GM21447 (cell line): Measurements from ENCODE around the gene MSMP.

Experiments
- ATAC-seq: cut with Tn5 transposase; IDR thresholded peaks from one replicate; pipeline ENCODE4 v1.9.1; 2021; ENCODE audit not compliant: unreplicated experiment

The MSMP gene

DNA sequence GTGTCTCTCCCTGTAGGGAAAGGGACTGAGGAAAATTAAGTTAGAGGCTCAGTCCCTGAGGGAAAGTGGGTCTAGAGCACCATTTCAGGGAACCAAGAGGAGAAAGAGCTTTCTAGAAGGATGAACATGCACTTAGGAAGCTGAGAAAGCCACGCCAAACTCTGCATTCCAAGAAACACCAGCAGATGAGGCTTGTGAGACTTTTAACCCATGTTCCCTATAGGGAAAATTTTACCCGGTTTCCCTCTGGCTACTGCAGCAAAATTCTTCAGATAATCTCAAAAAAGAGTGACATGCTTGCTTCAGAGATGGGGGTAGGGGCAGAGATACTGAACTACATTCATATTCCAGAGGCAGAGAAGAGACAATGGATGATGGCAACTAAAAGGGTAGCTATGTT, 30.6 kb downstream of the MSMP start:
- ATAC-seq = no peak

DNA sequence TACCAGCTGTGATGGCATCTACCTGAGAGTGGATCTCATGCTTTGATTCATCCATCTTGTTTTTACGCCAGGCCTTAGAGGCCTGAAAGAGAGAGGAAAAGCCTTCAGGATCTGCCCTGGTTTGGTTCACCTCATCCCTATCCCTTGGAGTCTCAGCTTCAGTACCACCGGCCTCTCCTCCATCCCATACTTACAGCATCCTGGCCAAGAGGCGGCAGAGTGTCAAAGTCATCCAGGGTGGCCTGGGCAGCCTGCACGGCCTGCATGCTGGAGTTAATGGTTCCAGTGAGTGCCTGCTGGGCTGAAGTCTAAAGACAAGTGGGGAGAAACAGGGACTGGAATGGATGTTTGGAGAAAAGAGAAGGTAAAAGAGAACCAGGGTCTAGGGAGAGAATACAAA, 34.5 kb downstream of the MSMP start:
- ATAC-seq = no peak

DNA sequence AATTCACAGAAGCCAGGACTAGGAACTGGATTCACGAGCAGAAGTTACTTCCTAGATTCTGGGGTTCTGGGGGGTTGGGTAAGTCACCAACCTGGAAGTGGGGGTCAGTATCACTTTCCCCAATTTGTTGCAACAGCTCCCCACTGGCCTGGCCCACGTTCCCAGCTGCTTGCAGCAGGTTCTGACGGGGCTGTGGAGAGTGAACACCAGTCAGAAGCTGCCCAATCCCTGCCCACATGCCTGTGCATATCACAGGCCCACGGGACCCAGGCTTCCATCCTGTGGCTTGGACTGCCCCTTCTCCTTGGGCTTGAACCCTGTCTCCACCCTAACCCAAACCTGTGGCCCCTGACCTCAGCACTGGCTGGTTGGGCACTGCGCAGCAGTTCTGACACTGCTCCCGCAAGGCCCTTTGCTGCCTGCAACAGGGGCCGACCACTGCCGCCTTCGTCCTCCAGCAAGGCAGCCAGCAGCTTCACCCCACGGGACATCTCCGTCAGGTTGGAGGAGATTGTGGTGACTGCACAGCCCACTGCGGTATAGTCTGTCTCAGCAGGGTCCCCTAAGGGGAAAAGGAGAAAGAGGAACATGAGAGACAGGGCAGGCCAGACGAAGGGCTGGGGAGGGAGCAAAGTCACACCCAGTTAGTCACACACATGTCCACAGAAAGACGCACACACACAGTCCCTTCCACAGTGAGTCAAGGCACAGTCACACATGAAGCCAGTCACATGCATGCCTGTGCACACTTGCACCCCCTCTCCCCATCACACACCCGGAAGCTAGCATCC, 35.2 kb downstream of the MSMP start:
- ATAC-seq = no peak

DNA sequence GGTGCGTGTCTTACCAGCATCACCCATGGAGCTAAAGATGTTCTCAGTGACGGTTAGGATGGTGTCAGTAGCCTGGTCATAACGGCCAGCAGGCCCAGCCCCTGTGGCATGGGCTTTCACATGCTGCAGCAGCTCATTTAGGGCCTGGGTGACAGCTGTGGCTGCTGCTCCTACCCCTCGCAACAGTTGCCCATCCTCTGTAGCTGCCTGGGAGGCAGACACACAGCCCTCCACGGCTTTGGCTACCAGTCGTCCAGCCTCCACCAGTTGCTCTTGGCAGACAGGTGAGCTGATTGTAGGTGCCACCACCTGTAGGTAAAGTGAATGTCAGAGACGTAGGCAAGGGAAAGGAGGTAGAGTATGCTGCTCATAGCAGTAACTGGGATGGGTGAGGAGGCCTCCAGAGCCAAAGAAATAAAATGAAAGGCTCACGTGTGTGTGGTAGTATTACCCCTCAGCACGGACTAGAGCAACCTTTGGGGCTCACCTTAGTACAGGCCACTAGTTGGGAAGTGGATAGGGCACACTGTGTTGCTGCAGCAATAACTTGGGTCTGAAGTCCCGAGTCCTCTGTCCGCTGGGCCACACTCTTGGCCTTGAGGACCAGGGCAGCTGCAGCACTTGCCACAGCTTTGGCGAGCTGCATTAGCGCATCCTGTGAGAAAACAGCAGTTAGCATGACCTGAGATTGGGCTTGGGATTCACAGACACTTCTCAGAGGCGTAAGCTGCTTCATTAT, 36.8 kb downstream of the MSMP start:
- ATAC-seq = no peak

DNA sequence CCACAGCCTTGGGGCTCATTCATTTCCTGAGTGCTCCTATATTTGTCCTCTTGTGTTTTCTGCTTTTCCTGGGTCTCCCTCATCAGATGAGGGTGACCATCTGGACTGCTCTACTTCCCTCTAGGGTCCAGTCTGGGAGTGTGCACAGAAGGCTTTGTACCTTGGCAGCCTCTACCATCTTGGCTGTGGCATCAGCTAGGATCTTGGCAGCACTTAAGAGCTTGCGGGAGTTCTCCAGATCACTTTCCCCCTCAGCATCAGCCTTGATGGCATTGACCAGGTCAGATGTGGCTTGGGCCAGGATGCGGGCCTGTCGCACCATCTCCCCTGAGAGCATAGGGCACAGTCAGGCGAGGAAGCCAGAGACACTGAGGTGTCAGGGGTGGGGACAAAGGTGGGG, 37.8 kb downstream of the MSMP start:
- no peak for ATAC-seq

DNA sequence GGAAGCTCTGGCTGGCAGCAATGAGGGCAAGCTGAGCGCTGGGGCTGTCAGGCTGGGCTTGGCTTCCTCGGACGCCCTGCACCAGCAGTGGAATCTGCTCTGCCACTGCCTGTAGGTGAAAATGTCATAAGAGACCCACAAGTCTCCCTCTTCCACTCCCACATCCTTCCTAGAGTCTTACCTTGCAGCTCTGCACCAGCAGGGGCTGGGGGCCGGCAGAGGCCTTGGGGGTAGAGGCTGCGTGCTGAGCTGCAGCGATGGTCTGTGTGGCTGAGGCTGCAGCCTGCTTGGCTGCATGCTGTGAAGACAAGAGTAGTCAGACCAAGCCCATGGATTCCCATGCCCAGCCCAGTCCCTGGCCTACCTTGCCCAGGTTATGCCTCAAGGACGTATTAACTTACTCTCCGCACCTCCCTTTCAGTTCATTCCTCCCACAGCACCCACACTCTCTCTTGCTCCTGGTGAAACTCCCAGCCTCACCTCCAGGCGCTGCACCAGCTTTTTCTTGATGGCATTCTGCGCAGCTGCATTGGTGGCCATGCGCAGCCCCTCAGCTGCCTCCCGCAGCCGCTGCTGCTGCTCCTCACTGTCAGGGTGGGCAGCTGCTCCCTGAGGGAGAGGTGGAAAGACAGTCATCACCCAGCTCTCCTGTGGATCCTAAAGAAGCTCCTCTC, 39.4 kb downstream of the MSMP start:
- ATAC-seq = no peak

DNA sequence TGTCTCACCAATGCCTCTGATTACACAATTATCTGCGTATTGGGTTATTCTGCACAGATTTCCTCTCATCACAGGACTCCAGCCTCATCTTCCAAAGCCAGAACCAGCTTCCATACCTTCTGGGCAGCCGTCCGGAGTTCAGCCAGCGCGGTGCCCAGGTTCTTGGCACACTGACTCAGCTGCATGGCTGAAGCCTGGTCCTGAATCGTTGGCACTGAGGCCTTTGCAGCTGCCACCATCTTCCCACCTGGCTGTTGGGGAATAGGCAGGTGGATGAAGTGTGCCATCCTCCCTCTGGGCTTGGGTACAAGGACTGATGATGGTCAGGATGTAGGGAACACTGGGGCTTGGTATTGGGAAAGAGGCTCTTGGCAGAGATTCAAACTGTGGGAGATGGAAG, 40.0 kb downstream of the MSMP start:
- ATAC-seq = no peak

DNA sequence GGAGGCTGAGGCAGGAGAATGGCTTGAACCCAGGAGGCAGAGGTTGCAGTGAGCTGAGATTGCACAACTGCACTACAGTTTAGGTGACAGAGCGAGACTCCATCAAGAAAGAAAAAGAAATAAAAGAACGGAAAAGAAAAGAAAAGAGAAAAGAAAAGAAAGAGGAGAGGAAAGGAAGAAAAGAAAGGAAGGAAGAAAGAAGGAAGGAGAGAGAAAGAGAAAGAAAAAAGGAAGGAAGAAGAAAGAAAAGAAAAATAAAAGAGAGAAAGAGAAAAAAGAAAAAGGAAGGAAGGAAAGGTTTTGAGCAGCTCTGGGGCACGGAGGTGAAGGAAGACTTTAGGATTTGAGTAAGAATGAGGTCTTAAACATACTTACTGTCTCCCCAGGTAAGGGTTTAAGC, 40.5 kb downstream of the MSMP start:
- ATAC-seq = no peak

DNA sequence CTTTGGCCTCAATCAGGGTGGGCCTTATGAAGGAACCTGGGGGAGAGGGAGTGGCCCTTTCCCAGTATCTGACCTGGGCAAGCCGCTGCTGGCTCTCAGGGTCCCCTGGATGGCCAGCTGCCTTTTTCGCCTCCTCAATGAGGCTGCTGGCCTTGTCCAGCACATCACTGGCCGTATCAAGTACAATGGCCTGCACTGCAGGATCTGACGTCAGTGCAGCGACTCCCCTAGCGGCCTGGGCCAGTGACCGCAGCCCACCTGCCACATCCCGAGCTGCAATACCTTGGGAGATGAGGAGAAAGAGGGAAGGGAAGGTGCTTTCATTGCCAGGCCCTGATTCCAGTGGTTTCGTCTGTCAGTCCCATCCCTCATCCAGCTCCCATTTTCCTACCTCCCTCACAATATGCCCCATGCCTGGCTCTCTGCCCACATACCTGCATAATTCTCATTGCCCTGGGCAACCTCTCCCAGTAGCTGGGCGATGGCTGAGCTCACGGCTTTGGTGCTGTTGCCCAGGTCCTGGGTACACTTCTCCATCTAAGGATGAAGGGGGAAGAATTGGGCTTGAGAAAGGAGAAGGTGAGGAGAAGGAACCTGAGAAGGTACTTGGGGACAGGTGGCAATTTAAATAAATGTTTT, 41.2 kb downstream of the MSMP start:
- ATAC-seq = no peak

DNA sequence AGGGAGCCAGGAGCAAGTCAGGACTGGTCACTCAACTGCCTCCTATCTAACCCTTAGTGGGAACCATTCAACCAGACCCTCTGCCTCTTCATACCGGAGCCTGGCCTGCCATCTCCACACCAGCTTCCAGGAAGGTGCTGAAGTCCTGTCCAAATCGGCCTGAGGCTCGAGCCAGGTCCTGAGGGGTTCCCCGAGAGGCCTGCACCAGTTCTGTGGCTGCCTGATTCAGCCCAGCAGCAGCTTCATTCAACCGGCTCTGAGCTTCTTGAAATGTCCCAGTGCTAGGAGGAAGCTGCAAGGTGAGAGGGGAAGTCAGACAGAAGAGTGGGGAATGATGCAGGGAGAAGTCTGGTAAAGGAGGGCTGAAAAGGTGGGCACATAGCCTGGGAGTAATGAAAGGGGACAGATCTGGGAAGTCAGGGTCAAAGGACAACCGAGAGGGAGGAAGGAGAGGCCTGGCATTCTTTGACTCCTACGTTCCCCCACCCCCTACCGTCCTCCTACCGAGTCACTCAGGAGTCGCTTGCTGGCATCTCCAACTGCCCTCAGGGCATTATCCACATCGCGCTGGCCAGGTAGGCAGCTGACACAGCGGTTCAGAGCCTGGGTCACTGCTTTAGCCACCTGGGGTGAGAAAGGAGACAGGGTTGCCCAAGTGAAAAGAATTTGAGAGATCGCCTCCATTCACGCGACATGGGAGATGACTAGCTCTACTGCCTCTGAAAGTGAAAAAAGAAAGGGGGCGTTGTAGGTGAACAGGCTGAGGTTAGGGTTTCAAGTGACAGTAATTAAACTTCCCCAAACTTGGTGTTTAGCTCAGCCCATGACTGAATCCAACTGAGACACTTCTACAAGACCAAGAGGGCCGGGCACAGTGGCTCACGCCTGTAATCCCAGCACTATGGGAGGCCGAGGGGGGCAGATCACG, 42.3 kb downstream of the MSMP start:
- ATAC-seq = no peak

DNA sequence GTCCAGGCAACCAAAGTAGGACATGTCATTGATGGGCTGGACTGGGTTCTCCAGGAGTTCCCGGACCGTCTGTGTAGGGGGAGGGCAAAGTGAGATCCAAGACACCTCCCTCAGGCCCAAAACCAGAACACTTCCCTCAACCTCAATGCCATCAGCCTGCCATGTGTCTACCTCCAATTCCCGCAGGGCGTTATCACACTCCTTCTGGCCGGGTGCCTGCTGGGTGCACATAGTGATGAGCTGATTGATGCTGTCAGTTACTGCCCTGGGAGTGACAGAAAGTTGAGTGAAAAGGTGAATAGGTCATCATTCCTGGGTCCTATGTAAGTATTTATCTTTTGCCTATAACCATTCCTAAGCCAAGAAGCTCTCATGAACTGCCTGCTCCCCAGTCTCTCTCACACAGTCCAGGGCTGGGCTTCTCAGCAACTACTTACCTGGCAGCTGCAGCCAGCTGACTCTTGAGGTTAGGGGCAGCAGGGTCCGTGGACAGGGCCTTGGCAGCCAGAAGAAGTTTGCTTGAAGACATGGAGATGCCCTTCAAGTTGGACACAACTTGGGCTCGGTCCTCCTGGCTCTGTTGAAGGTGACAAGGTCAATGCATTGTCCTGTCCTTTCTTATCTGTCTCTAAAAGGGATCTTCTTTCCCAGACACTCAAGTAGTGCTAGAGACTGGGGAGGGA, 43.1 kb downstream of the MSMP start:
- no peak for ATAC-seq

DNA sequence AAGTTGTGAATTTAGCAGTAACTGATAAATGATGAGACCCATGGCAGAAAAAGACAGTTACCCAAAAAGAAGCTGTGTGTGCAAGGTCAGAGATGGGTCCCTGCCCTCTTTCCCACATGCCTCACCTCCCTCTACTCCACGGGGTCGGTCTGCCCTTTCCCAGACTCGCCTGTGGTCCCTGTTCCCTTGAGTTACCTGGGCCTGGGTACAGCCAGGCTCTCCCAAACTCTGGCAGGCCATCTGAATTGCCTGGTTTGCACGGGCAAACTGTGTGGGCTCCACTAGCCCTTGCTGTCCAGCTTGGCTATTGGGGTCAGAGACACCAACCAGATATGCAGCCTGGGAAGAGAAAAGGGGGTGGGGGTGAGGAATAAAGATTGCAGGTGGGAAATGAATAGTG, 45.9 kb downstream of the MSMP start:
- ATAC-seq = no peak

DNA sequence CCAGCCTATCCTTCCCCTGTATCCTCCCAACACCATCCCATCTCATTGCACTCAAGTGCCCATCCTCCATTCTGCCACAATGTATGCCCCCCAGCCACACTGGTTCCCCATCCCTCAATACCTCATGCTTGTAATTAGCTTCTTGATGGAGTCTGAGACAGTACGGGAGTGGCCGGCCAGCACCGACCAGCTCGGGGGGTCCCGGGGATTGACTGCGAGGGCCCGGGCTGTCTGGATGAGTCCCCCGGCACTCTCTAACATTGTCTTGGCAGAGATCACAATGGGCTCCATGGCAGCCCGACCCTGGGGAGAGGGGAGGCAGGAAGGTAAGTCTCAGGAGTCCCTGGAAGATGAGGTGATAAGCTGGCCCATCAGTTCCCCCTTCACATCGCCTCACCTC, 47.1 kb downstream of the MSMP start:
- ATAC-seq = no peak

DNA sequence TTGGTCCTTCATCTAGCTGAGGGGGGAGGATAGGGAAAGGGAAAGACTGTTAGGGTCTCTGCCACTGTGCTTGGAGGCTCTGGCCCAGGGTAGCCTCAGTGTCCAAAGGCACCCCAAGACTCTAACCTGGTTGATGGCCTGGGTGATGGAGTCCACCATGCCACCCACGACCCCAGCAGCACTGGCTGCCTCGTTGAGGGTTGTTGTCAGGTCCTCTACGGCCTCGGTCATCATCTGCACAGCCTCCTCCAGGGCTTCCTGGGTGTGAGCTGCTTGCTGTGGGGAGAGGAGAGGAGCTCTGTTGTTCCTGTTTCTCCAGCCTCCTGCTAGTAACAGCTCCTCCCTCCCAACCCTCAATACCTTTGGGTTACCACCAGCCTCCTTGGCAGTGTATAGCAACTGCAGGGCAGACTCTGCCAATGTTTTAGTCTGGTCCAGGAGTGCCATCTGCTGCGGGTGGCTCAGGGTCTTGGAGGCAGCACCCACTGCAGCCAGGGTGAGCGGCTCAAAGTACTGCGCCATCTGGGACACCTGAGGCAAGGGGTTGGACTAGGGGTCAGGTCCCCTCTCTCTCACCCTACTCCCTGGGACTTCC, 48.1 kb downstream of the MSMP start:
- ATAC-seq = no peak

DNA sequence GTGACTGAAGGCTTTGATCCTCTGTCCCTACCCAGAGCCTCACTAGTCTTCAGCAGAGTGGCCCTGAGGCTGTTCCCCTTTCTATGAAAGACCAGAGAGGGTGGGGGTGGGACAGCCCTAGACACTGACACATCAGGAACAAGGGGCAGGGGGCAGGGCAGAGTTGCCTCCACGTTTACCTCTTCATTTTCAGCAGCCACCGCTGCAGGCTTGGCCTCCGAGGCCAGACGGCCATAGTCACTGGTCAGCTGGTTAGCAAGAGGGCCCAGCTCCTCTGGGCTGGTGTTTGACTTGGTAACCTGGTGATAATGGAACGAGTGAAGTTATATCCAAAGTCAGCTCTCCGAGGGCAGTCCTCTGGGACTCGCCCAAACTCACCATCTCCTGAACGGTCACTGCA, 48.7 kb downstream of the MSMP start:
- ATAC-seq = no peak

DNA sequence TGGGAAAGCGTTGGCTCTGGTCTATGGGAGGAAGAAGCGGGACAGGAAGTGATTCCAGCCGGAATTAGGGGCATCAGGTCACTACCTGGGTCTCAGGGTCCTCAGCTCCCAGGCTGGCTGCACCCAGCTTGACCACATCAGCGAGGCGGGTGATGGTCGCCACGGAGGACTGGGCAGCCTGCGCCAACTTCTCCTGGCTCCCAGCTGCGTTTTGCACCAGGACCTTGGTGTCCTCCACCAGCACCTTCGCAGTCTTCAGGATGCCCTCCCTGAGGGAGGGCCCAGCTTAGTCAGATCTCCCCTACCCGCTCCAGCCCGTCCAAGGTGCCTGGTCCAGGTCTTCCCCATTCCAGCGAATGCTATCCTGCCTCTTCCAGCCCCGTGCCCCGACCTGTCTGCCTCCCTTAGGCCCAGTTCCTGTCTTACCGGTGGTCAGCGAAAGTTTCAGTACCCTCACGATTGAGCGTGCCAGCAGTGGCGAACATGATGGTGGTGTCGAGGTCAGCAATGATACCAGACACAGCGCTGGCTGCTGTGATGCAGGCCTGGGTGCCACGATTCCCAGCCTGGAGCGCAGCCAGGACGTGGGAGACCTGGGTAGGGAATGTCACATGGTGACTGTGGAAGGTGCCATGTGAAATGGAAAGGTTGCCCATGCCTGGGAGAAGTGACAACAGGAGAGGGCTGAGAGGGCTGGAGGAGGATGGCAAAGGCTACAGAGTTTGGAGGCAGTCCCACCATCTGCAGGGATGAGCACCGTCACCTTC, 50.0 kb downstream of the MSMP start:
- no peak for ATAC-seq
